DOHH2 (cell line): ENCODE measurements around the gene CREB5.

Experiments
- CTCF ChIP-seq: fragments of 200-600 bp; sonication (generic); IDR thresholded peaks from one replicate; pipeline ENCODE4 v1.5.1; 2014; ENCODE audit warnings: antibody characterized with exemption, mild to moderate bottlenecking, low read depth, low read length; ENCODE audit not compliant: poor library complexity, severe bottlenecking
- EZH2phosphoT487 ChIP-seq: fragments of 200-600 bp; sonication (generic); IDR thresholded peaks from 2 replicates; pipeline ENCODE4 v1.6.1; 2017; ENCODE audit warnings: borderline replicate concordance, mild to moderate bottlenecking, antibody characterized with exemption, low read length, moderate library complexity, mixed read lengths

DNA sequence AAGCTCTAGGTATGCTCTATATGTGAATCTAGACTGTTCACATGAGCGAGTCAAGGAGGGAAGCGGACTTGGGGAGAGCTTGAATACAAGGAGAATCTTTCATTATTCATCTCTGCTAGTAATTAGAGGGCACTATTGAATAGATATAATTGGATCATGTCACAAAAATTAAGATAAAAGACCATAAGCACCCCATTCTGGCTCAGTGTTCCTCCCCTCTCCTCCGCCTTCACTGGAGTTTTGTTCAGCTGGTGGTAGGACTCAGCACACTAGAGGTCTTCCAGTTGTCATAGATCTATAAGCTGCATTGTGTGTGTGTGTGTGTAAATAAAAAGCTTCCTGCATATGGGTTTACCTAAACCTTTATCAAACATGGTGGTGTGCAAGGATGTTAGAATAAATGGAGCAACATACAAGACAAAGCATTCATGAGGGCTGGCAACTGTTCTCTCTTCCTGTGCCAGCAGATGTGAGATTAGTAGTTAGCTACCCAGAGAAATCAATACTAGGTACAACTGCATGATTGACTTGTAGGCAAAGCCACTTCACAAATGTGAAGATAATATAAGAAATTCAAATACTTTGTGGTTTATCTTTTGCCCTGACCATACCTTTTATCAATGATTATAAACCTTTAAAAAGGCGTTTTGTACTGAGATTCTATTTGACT is 142.6 kb downstream of the CREB5 start:
- TF ChIP-seq CTCF (no peak), EZH2phosphoT487 (no peak)
